ENCODE results near the gene PLPP3. TPM values are rescaled to one million over a fixed set of nuclear protein-coding genes. Genes with fewer than 3 reads are reported as not detected.

Gene PLPP3
- total RNA-seq, 2 donors from 2014 or later, result 83.1 to 94.1 TPM

- Histone ChIP-seq H3K4me3 (no peak overlapping the region), H3K27me3 (no peaks in the 10 kb centered on the region), H3K36me3 (peaks cover 22% of the 10 kb centered on the region), H3K9me3 (no peaks in the 10 kb centered on the region), H3K27ac (no peak overlapping the region), H3K4me1 (peaks cover 0 to 34% of the 10 kb centered on the region in 2 donors)
- no peak for DNase-seq (ENCODE audit: low spot score)
- no peak for TF ChIP-seq CTCF (IDR thresholded peaks at IDR 0.05)
Observed at GRCh38 chr1:56493826-56494225, 85.5 kb downstream of the PLPP3 start.

GRCh38 chr1:56491441-56491840 is 87.9 kb downstream of the PLPP3 start:
- no peak for DNase-seq (ENCODE audit: low spot score)
- no peak for TF ChIP-seq CTCF (IDR thresholded peaks at IDR 0.05)
- Histone ChIP-seq H3K4me1 (peaks cover 0 to 16% of the 10 kb centered on the region in 2 donors), H3K9me3 (no peaks in the 10 kb centered on the region), H3K36me3 (peaks cover 22% of the 10 kb centered on the region), H3K4me3 (no peak overlapping the region), H3K27ac (no peak overlapping the region), H3K27me3 (no peaks in the 10 kb centered on the region)

- Histone ChIP-seq H3K27me3 (no peaks in the 10 kb centered on the region), H3K9me3 (no peaks in the 10 kb centered on the region), H3K4me3 (no peak overlapping the region), H3K27ac (no peak overlapping the region), H3K4me1 (peaks cover 0 to 16% of the 10 kb centered on the region in 2 donors), H3K36me3 (peaks cover 15% of the 10 kb centered on the region)
- TF ChIP-seq CTCF (IDR thresholded peaks at IDR 0.05), result no peak
- DNase-seq (ENCODE audit: low spot score), result no peak
Observed at GRCh38 chr1:56490619-56491018, 88.7 kb downstream of the PLPP3 start.

- Histone ChIP-seq H3K27me3 (no peaks in the 10 kb centered on the region), H3K27ac (no peak overlapping the region), H3K9me3 (no peaks in the 10 kb centered on the region), H3K4me1 (peaks cover 0 to 16% of the 10 kb centered on the region in 2 donors), H3K4me3 (no peak overlapping the region), H3K36me3 (peaks cover 7% of the 10 kb centered on the region)
- no peak for TF ChIP-seq CTCF (IDR thresholded peaks at IDR 0.05)
- no peak for DNase-seq (ENCODE audit: low spot score)
Observed at GRCh38 chr1:56489695-56490094, 89.7 kb downstream of the PLPP3 start.

- no peaks in the 10 kb centered on the region for H3K9me3 ChIP-seq
- TF ChIP-seq CTCF (IDR thresholded peaks at IDR 0.05), result no peak
- H3K27me3 ChIP-seq, result no peaks in the 10 kb centered on the region
- DNase-seq (ENCODE audit: low spot score), result no peak
- H3K27ac ChIP-seq, result no peak overlapping the region
- H3K4me1 ChIP-seq, result no peaks in the 10 kb centered on the region
- H3K36me3 ChIP-seq, result no peaks in the 10 kb centered on the region
- H3K4me3 ChIP-seq, result no peak overlapping the region
Observed at GRCh38 chr1:56484695-56485094, 94.7 kb downstream of the PLPP3 start.

- Histone ChIP-seq H3K9me3 (no peaks in the 10 kb centered on the region), H3K36me3 (no peaks in the 10 kb centered on the region), H3K27me3 (no peaks in the 10 kb centered on the region), H3K27ac (no peak overlapping the region), H3K4me1 (peaks cover 0 to 7% of the 10 kb centered on the region in 2 donors), H3K4me3 (no peak overlapping the region)
- TF ChIP-seq CTCF (IDR thresholded peaks at IDR 0.05), result no peak
- DNase-seq (ENCODE audit: low spot score), result no peak
Observed at GRCh38 chr1:56483104-56483503, 96.3 kb downstream of the PLPP3 start.

All from right atrium auricular region (tissue), 2 donors.